K562 (cell line): ENCODE data around the gene UNKL. TPM values are rescaled to one million over a fixed set of nuclear protein-coding genes. Genes with fewer than 3 reads are reported as not detected.

Experiments
- BCL6 ChIP-seq: fragments of 250-450 bp; sonication (Bioruptor Pico); IDR thresholded peaks from 2 replicates; pipeline ENCODE4 v1.4.0; 2020
- CHD1 ChIP-seq: fragments of 200-600 bp; sonication (generic); IDR thresholded peaks from one replicate; pipeline ENCODE4 v1.6.1; 2012; ENCODE audit warnings: mild to moderate bottlenecking, moderate library complexity, low read length, inconsistent platforms
- CXXC5 ChIP-seq: fragments of 250-450 bp; sonication (Bioruptor Pico); IDR thresholded peaks from 2 replicates; pipeline ENCODE4 v1.8.0; 2022; ENCODE audit warnings: inconsistent platforms, mild to moderate bottlenecking, moderate library complexity
- EHMT2 ChIP-seq: fragments of 450-650 bp; IDR thresholded peaks from 2 replicates; pipeline ENCODE4 v1.6.1; 2018; ENCODE audit warnings: antibody characterized with exemption
- GATAD2B ChIP-seq: fragments of 450-650 bp; IDR thresholded peaks from 2 replicates; pipeline ENCODE4 v1.6.1; 2017; ENCODE audit warnings: mild to moderate bottlenecking, borderline replicate concordance
- KAT7 ChIP-seq: sonication (generic); formaldehyde crosslinking; IDR thresholded peaks from 2 replicates; pipeline ENCODE4 v1.8.0; 2022; ENCODE audit warnings: missing genetic modification reagents, mild to moderate bottlenecking, borderline replicate concordance
- MEF2A ChIP-seq: IDR thresholded peaks from 2 replicates; pipeline ENCODE4 v1.6.1; 2011; ENCODE audit warnings: low read depth, mild to moderate bottlenecking, low read length, moderate library complexity; ENCODE audit not compliant: control insufficient read depth
- NR2C2 ChIP-seq, 2 experiments: fragments of 200-800 bp in 1 of 2; sonication (Bioruptor generic) in 1 of 2; sonication (generic) in 1 of 2; formaldehyde crosslinking in 1 of 2; IDR thresholded peaks; 2 replicates each; pipeline versions ENCODE4 v1.6.1 to v1.8.0; 2016 to 2022; ENCODE audit warnings: mild to moderate bottlenecking in 1 of 2, missing compliant biosample characterization in 1 of 2, missing genetic modification characterization in 1 of 2, missing genetic modification reagents in 1 of 2
- PRMT5 ChIP-seq: sonication (generic); formaldehyde crosslinking; IDR thresholded peaks from 2 replicates; pipeline ENCODE4 v1.5.0; 2020; ENCODE audit warnings: missing genetic modification reagents
- RBM22 ChIP-seq: fragments of 200-400 bp; formaldehyde crosslinking; IDR thresholded peaks from 2 replicates; pipeline ENCODE4 v1.6.1; 2018; ENCODE audit warnings: low read length, low read depth; ENCODE audit not compliant: poor library complexity, severe bottlenecking
- RHOXF2B ChIP-seq: fragments of 250-450 bp; sonication (Bioruptor Pico); conservative IDR thresholded peaks from 2 replicates; pipeline ENCODE4 v1.5.1; 2021
- SP1 ChIP-seq: sonication (generic); formaldehyde crosslinking; IDR thresholded peaks from 2 replicates; pipeline ENCODE4 v1.8.1; 2022; ENCODE audit warnings: mild to moderate bottlenecking, missing genetic modification reagents
- ZNF696 ChIP-seq: fragments of 250-450 bp; sonication (Bioruptor Pico); conservative IDR thresholded peaks from 2 replicates; pipeline ENCODE4 v1.4.0; 2020; ENCODE audit warnings: mild to moderate bottlenecking, moderate library complexity
- ZNF830 ChIP-seq: fragments of 250-450 bp; sonication (Bioruptor Pico); IDR thresholded peaks from 2 replicates; pipeline ENCODE4 v1.5.0; 2021; ENCODE audit warnings: mild to moderate bottlenecking
- polyA plus RNA-seq, 8 experiments: library from polyadenylated mRNA; depleted of rRNA in 4 of 8; stranded (reverse) in 5 of 8; unstranded in 3 of 8; fragments of >200 nt; fragmentation: Nextera tagmentation in 2 of 8; fragmentation: Illumina TruSeq in 1 of 8; extraction: Ambion mirVana in 2 of 8; extraction: Trizol in 1 of 8; gene quantifications; 2 replicates each; pipeline versions ENCODE4 v1.2.1 to v1.2.3, GENCODE V29; 2011 to 2014; ENCODE audit warnings: inconsistent platforms in 1 of 8, missing spikeins in 1 of 8
- total RNA-seq, 7 experiments: library from RNA; depleted of rRNA in 6 of 7; stranded (reverse); fragments of >200 nt in 6 of 7; fragmentation: Illumina TruSeq in 2 of 7; extraction: Trizol in 2 of 7; gene quantifications; 2 replicates each; pipeline versions ENCODE4 v1.2.1 to v1.2.3, GENCODE V29; 2011 to 2021; ENCODE audit warnings: low replicate concordance in 1 of 7
- TF ChIP-seq, protein P1 (sequence below): fragments of 250-450 bp; sonication (Bioruptor Pico); IDR thresholded peaks from 2 replicates; pipeline ENCODE4 v1.5.0; 2022; ENCODE audit warnings: mild to moderate bottlenecking
- TF ChIP-seq, protein P2 (sequence below): sonication (generic); formaldehyde crosslinking; IDR thresholded peaks from 2 replicates; pipeline ENCODE4 v1.8.0; 2022; ENCODE audit warnings: mild to moderate bottlenecking, low read depth, missing genetic modification reagents
- TF ChIP-seq, protein P3 (sequence below): fragments of 450-650 bp; IDR thresholded peaks from 2 replicates; pipeline ENCODE4 v1.6.1; 2018; ENCODE audit warnings: mild to moderate bottlenecking, low read depth; ENCODE audit not compliant: partially characterized antibody
- TF ChIP-seq, protein P4 (sequence below): sonication (generic); formaldehyde crosslinking; IDR thresholded peaks from 2 replicates; pipeline ENCODE4 v1.8.0; 2022; ENCODE audit warnings: mild to moderate bottlenecking, missing genetic modification reagents
- TF ChIP-seq, protein P5 (sequence below): fragments of 250-450 bp; sonication (Bioruptor Pico); IDR thresholded peaks from 2 replicates; pipeline ENCODE4 v1.8.0; 2021; ENCODE audit warnings: mild to moderate bottlenecking, moderate library complexity
- TF ChIP-seq, protein P6 (sequence below): fragments of 250-450 bp; sonication (Bioruptor Pico); IDR thresholded peaks from 2 replicates; pipeline ENCODE4 v1.6.1; 2021; ENCODE audit warnings: mild to moderate bottlenecking

The UNKL gene
- total and polyA plus RNA-seq, 9 of the 15 experiments (the other 6 are each of a cell fraction or from before 2014, with no cell fraction given), result 0.37 to 30.2 (median 5.1) TPM

DNA sequence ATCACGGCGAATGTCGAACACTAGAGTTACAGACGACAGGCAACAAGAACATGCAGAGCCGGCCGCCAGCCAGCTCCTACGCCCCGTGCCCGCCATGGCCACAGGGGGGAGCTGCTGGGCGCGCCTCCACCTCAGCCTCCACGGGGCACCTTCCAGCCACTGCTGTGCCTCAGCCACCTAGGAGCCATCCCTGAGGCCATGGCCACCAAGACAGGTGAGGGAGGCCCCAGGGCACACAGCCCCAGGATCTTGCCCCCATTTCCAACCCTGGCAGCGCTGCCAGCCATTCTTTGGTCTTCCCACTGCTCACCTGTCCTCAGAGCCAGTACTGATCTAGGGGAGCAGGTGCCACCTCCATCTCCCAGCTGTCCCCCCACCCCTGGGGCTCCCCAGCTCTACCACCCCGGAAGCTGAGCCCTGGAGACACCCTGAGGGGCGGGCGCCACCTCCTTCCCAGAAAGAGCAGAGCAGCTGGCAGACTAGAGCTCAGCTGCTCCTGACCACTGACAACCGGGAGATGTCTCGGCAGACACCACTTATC, 50.9 kb downstream of the UNKL start (continued):
- TF ChIP-seq, protein P1, sequence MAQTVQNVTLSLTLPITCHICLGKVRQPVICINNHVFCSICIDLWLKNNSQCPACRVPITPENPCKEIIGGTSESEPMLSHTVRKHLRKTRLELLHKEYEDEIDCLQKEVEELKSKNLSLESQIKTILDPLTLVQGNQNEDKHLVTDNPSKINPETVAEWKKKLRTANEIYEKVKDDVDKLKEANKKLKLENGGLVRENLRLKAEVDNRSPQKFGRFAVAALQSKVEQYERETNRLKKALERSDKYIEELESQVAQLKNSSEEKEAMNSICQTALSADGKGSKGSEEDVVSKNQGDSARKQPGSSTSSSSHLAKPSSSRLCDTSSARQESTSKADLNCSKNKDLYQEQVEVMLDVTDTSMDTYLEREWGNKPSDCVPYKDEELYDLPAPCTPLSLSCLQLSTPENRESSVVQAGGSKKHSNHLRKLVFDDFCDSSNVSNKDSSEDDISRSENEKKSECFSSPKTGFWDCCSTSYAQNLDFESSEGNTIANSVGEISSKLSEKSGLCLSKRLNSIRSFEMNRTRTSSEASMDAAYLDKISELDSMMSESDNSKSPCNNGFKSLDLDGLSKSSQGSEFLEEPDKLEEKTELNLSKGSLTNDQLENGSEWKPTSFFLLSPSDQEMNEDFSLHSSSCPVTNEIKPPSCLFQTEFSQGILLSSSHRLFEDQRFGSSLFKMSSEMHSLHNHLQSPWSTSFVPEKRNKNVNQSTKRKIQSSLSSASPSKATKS (CRISPR knock-in tag), result no peak
- no peak for TF ChIP-seq GATAD2B
- no peak for TF ChIP-seq BCL6
- no peak for TF ChIP-seq CHD1
- TF ChIP-seq ZNF830, result no peak
- TF ChIP-seq, protein P2, sequence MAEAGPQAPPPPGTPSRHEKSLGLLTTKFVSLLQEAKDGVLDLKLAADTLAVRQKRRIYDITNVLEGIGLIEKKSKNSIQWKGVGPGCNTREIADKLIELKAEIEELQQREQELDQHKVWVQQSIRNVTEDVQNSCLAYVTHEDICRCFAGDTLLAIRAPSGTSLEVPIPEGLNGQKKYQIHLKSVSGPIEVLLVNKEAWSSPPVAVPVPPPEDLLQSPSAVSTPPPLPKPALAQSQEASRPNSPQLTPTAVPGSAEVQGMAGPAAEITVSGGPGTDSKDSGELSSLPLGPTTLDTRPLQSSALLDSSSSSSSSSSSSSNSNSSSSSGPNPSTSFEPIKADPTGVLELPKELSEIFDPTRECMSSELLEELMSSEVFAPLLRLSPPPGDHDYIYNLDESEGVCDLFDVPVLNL (CRISPR knock-in tag), result no peak
- TF ChIP-seq, protein P3, sequence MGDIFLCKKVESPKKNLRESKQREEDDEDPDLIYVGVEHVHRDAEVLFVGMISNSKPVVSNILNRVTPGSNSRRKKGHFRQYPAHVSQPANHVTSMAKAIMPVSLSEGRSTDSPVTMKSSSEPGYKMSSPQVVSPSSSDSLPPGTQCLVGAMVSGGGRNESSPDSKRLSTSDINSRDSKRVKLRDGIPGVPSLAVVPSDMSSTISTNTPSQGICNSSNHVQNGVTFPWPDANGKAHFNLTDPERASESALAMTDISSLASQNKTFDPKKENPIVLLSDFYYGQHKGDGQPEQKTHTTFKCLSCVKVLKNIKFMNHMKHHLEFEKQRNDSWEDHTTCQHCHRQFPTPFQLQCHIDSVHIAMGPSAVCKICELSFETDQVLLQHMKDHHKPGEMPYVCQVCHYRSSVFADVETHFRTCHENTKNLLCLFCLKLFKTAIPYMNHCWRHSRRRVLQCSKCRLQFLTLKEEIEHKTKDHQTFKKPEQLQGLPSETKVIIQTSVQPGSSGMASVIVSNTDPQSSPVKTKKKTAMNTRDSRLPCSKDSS, result no peak
- TF ChIP-seq KAT7 (CRISPR knock-in tag), result no peak
- no peak for TF ChIP-seq PRMT5 (CRISPR knock-in tag)
- TF ChIP-seq, protein P4, sequence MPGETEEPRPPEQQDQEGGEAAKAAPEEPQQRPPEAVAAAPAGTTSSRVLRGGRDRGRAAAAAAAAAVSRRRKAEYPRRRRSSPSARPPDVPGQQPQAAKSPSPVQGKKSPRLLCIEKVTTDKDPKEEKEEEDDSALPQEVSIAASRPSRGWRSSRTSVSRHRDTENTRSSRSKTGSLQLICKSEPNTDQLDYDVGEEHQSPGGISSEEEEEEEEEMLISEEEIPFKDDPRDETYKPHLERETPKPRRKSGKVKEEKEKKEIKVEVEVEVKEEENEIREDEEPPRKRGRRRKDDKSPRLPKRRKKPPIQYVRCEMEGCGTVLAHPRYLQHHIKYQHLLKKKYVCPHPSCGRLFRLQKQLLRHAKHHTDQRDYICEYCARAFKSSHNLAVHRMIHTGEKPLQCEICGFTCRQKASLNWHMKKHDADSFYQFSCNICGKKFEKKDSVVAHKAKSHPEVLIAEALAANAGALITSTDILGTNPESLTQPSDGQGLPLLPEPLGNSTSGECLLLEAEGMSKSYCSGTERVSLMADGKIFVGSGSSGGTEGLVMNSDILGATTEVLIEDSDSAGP (CRISPR knock-in tag), result no peak
- TF ChIP-seq ZNF696 (CRISPR knock-in tag), result no peak
- TF ChIP-seq RBM22, result peak; percentile 53
- TF ChIP-seq CXXC5 (CRISPR knock-in tag), result peak; percentile 31; the same call in 1 of the 2 replicates
- TF ChIP-seq EHMT2, result no peak
- no peak for TF ChIP-seq SP1 (CRISPR knock-in tag)
- no peak for TF ChIP-seq MEF2A
- no peak for TF ChIP-seq NR2C2 (CRISPR knock-in tag; IDR thresholded peaks at IDR 0.05)
- no peak for TF ChIP-seq NR2C2 (tag; IDR thresholded peaks at IDR 0.05)
- no peak for TF ChIP-seq RHOXF2B
- TF ChIP-seq, protein P5, sequence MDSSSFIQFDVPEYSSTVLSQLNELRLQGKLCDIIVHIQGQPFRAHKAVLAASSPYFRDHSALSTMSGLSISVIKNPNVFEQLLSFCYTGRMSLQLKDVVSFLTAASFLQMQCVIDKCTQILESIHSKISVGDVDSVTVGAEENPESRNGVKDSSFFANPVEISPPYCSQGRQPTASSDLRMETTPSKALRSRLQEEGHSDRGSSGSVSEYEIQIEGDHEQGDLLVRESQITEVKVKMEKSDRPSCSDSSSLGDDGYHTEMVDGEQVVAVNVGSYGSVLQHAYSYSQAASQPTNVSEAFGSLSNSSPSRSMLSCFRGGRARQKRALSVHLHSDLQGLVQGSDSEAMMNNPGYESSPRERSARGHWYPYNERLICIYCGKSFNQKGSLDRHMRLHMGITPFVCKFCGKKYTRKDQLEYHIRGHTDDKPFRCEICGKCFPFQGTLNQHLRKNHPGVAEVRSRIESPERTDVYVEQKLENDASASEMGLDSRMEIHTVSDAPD (CRISPR knock-in tag), result no peak
- TF ChIP-seq, protein P6, sequence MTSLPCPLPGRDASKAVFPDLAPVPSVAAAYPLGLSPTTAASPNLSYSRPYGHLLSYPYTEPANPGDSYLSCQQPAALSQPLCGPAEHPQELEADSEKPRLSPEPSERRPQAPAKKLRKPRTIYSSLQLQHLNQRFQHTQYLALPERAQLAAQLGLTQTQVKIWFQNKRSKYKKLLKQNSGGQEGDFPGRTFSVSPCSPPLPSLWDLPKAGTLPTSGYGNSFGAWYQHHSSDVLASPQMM (CRISPR knock-in tag), result no peak
